Prostate gland (tissue), 2 donors: Measurements from ENCODE around the gene RASGEF1B. TPM values are rescaled to one million over a fixed set of nuclear protein-coding genes. Genes with fewer than 3 reads are reported as not detected.

Experiments
- DNase-seq: peaks from one replicate; pipeline ENCODE4 v3.0.0-alpha.2; 2019; ENCODE audit warnings: low spot score
- H3K27ac ChIP-seq, 2 donors: fragments of 200-600 bp; sonication (generic); 2 replicates each; pipeline ENCODE4 v1.5.1; 2017 to 2019
- H3K27me3 ChIP-seq: fragments of 200-600 bp; sonication (generic); replicated peaks from 2 replicates; pipeline ENCODE4 v1.5.1; 2019; ENCODE audit not compliant: insufficient read depth
- H3K36me3 ChIP-seq, 2 donors: fragments of 200-600 bp; sonication (generic); 1 replicate in 1 of 2; 2 replicates in 1 of 2; pipeline versions ENCODE4 v1.5.1 to v1.8.1; 2017 to 2019
- H3K4me1 ChIP-seq: fragments of 200-600 bp; sonication (generic); replicated peaks from 2 replicates; pipeline ENCODE4 v1.5.1; 2019
- H3K4me3 ChIP-seq, 2 donors: fragments of 200-600 bp; sonication (generic); 2 replicates each; pipeline ENCODE4 v1.5.1; 2017 to 2019
- H3K9me3 ChIP-seq: fragments of 200-600 bp; sonication (generic); 2 replicates; pipeline ENCODE4 v1.5.1; 2017
- CTCF ChIP-seq, 4 experiments: fragments of 200-600 bp in 2 of 4; fragments of 450-650 bp in 2 of 4; sonication (generic) in 2 of 4; IDR thresholded peaks; 1 replicate in 3 of 4; 2 replicates in 1 of 4; pipeline ENCODE4 v1.5.1; 2016 to 2019; ENCODE audit warnings: antibody characterized with exemption in 4 of 4, mild to moderate bottlenecking in 2 of 4, moderate library complexity in 2 of 4
- POLR2A ChIP-seq: fragments of 450-650 bp; IDR thresholded peaks from one replicate; pipeline ENCODE4 v1.6.1; 2016; ENCODE audit warnings: antibody characterized with exemption, mild to moderate bottlenecking
- POLR2AphosphoS5 ChIP-seq: sonication (generic); formaldehyde crosslinking; IDR thresholded peaks from one replicate; pipeline ENCODE4 v1.6.1; 2017; ENCODE audit warnings: antibody characterized with exemption
- WGBS: methylation state at CpG from one replicate; pipeline ENCODE4 v1.1.5; 2018; 5-methylcytosine and 5-hydroxymethylcytosine counted together
- intact Hi-C: fragments of 100-400 bp; cut with DNase I; formaldehyde crosslinking; loops from one replicate; pipeline ENCODE4 v1.14.2; 2022
- total RNA-seq, 2 donors: library from RNA; depleted of rRNA; stranded (reverse); fragments of >200 nt; gene quantifications; one replicate each; pipeline ENCODE4 v1.1.0, GENCODE V29; 2016

The RASGEF1B gene
- total RNA-seq, 2 donors from 2014 or later = 16.4 TPM

GRCh38 chr4:81446634-81447033 is 25.1 kb downstream of the RASGEF1B start:
- 95% methylated on average over 1 of the region's 1 CpG for WGBS
- Histone ChIP-seq H3K4me1 (no peaks in the 10 kb centered on the region), H3K4me3 (no peak overlapping the region), H3K9me3 (no peaks in the 10 kb centered on the region), H3K27me3 (no peaks in the 10 kb centered on the region), H3K36me3 (no peaks in the 10 kb centered on the region), H3K27ac (no peak overlapping the region)
- intact Hi-C loops = no loop called here
- no peak for DNase-seq
- TF ChIP-seq POLR2A = no peak
- no peak for TF ChIP-seq CTCF (IDR thresholded peaks at IDR 0.05)
- TF ChIP-seq POLR2AphosphoS5 = no peak

GRCh38 chr4:81445196-81445595 is 26.5 kb downstream of the RASGEF1B start:
- DNase-seq = no peak
- H3K36me3 ChIP-seq = no peaks in the 10 kb centered on the region
- intact Hi-C loops = no loop called here
- 95% methylated on average over 5 of the region's 5 CpGs for WGBS
- no peak for TF ChIP-seq CTCF (IDR thresholded peaks at IDR 0.05)
- no peak for TF ChIP-seq POLR2AphosphoS5
- TF ChIP-seq POLR2A = no peak
- no peak overlapping the region for H3K4me3 ChIP-seq
- H3K4me1 ChIP-seq = no peaks in the 10 kb centered on the region
- H3K27ac ChIP-seq = no peak overlapping the region
- no peaks in the 10 kb centered on the region for H3K9me3 ChIP-seq
- H3K27me3 ChIP-seq = no peaks in the 10 kb centered on the region

DNA sequence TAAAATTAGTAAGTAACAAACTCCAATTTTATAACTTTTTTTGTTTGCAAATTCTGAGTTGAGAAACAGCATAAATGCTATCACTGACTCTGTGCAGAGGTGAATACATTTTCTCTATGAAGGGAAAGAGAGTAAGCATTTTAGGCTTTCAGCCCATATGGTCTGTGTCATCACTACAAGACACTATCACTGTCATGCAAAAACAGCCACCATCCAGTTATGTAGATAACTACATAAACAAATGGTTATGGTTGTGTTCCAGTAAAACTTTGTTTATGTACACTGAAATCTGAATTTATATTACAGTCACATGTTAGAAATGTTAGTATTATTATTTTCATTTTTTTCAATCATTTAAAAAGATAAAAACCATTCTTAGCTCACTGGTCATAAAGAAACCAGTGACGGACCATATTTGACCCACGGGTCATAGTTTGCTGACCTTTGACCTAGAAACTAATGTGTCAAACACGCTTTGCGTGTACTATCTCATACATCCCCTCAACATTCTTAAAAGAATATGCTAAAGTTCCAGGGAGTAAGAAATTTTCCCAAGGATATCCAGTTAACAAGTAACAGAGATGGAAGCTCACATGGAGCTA is 29.1 kb downstream of the RASGEF1B start:
- no peak for DNase-seq
- Histone ChIP-seq H3K9me3 (no peaks in the 10 kb centered on the region), H3K4me3 (no peak overlapping the region), H3K27me3 (no peaks in the 10 kb centered on the region), H3K27ac (no peak overlapping the region), H3K4me1 (no peaks in the 10 kb centered on the region), H3K36me3 (no peaks in the 10 kb centered on the region)
- TF ChIP-seq POLR2A = no peak
- TF ChIP-seq CTCF (IDR thresholded peaks at IDR 0.05) = no peak
- TF ChIP-seq POLR2AphosphoS5 = no peak
- intact Hi-C loops = no loop called here
- 91% methylated on average over 4 of the region's 4 CpGs for WGBS

GRCh38 chr4:81440949-81441348 is 30.8 kb downstream of the RASGEF1B start:
- WGBS = 90% methylated on average over 4 of the region's 4 CpGs
- no peaks in the 10 kb centered on the region for H3K27me3 ChIP-seq
- no peak for DNase-seq
- no peaks in the 10 kb centered on the region for H3K4me1 ChIP-seq
- no peak overlapping the region for H3K4me3 ChIP-seq
- H3K27ac ChIP-seq = no peak overlapping the region
- H3K9me3 ChIP-seq = no peaks in the 10 kb centered on the region
- no peak for TF ChIP-seq POLR2A
- TF ChIP-seq CTCF (IDR thresholded peaks at IDR 0.05) = no peak
- no peak for TF ChIP-seq POLR2AphosphoS5
- intact Hi-C loops = no loop called here
- no peaks in the 10 kb centered on the region for H3K36me3 ChIP-seq

GRCh38 chr4:81436941-81437574 is 34.6 kb downstream of the RASGEF1B start:
- no peak overlapping the region for H3K27ac ChIP-seq
- no peak for DNase-seq
- no peaks in the 10 kb centered on the region for H3K9me3 ChIP-seq
- no peaks in the 10 kb centered on the region for H3K4me1 ChIP-seq
- no peak overlapping the region for H3K4me3 ChIP-seq
- intact Hi-C loops = no loop called here
- 89% methylated on average over 2 of the region's 2 CpGs for WGBS
- TF ChIP-seq POLR2AphosphoS5 (no peak), CTCF (IDR thresholded peaks at IDR 0.05) (no peak), POLR2A (no peak)
- no peaks in the 10 kb centered on the region for H3K27me3 ChIP-seq
- H3K36me3 ChIP-seq = no peaks in the 10 kb centered on the region
